Caco-2 (cell line): Measurements from ENCODE around the gene NR2C2. TPM values are rescaled to one million over a fixed set of nuclear protein-coding genes. Genes with fewer than 3 reads are reported as not detected.

Source experiments
- BruUV-seq: library from RNA; stranded (reverse); fragments of 400-500 nt; replicated peaks from 2 replicates; lab custom pipeline; 2021; lab: Mats Ljungman, UMichigan
- CTCF ChIA-PET: fragments of 300-600 bp; sonication (Branson Sonifier 250); formaldehyde crosslinking; loops from one replicate; lab custom pipeline; 2022; ENCODE audit warnings: antibody characterized with exemption; lab: Charles Lee
- POLR2A ChIA-PET: fragments of 300-600 bp; sonication (Branson Sonifier 250); formaldehyde crosslinking; loops from one replicate; lab custom pipeline; 2022; ENCODE audit warnings: antibody characterized with exemption; lab: Charles Lee
- DNase-seq, 2 experiments: peaks; one replicate each; pipeline versions ENCODE4 v3.0.0 to v3.0.0-alpha.2; 2020 to 2022
- H3K27me3 ChIP-seq: replicated peaks from 2 replicates; pipeline ENCODE4 v1.6.0; 2011; ENCODE audit warnings: low read length; ENCODE audit not compliant: control insufficient read depth, insufficient read depth
- H3K36me3 ChIP-seq: 2 replicates; pipeline ENCODE4 v1.5.1; 2011; ENCODE audit warnings: low read length; ENCODE audit not compliant: control insufficient read depth, insufficient read depth
- H3K4me1 ChIP-seq: fragments of 250-450 bp; sonication (Bioruptor Pico); 2 replicates; pipeline ENCODE4 v1.5.1; 2020; ENCODE audit warnings: mild to moderate bottlenecking
- H3K4me3 ChIP-seq: 2 replicates; pipeline ENCODE4 v1.5.1; 2011; ENCODE audit warnings: low read depth, mild to moderate bottlenecking, control low read depth, low read length
- H3K9me3 ChIP-seq: fragments of 250-450 bp; sonication (Bioruptor Pico); 2 replicates; pipeline ENCODE4 v1.5.1; 2020; ENCODE audit warnings: mild to moderate bottlenecking, moderate library complexity
- H3K27ac Mint-ChIP-seq: one replicate; pipeline ENCODE4 v1.8.0; 2022; ENCODE audit warnings: mixed read lengths; ENCODE audit not compliant: unreplicated experiment
- H3K27me3 Mint-ChIP-seq: one replicate; pipeline ENCODE4 v1.8.0; 2022; ENCODE audit warnings: mixed read lengths; ENCODE audit not compliant: insufficient read depth, unreplicated experiment
- H3K36me3 Mint-ChIP-seq: one replicate; pipeline ENCODE4 v1.8.0; 2022; ENCODE audit warnings: mild to moderate bottlenecking, mixed read lengths; ENCODE audit not compliant: insufficient read depth, unreplicated experiment
- H3K4me1 Mint-ChIP-seq: one replicate; pipeline ENCODE4 v1.8.0; 2022; ENCODE audit warnings: low read depth, mixed read lengths; ENCODE audit not compliant: unreplicated experiment
- H3K4me3 Mint-ChIP-seq: one replicate; pipeline ENCODE4 v1.8.0; 2022; ENCODE audit warnings: mild to moderate bottlenecking, moderate library complexity, mixed read lengths; ENCODE audit not compliant: unreplicated experiment
- H3K9me3 Mint-ChIP-seq: one replicate; pipeline ENCODE4 v1.8.0; 2022; ENCODE audit warnings: mixed read lengths; ENCODE audit not compliant: unreplicated experiment
- intact Hi-C: fragments of 100-400 bp; cut with micrococcal nuclease; formaldehyde crosslinking; loops from one replicate; pipeline ENCODE4 v1.10.0; 2022; ENCODE audit not compliant: unreplicated experiment
- total RNA-seq: library from RNA; stranded (reverse); gene quantifications from 2 replicates; pipeline ENCODE4 v1.2.3, GENCODE V29; 2022
- TF ChIP-seq, protein P1 (sequence below), 2 experiments: fragments of 200-600 bp in 1 of 2; IDR thresholded peaks; 1 replicate in 1 of 2; 2 replicates in 1 of 2; pipeline versions ENCODE4 v1.5.1 to v1.8.0; 2011 to 2022; ENCODE audit warnings: antibody characterized with exemption in 1 of 2, control low read depth in 1 of 2, inconsistent platforms in 1 of 2, low read depth in 1 of 2, low read length in 1 of 2, mild to moderate bottlenecking in 1 of 2, moderate library complexity in 1 of 2; ENCODE audit not compliant: insufficient read depth in 1 of 2, severe bottlenecking in 1 of 2, unreplicated experiment in 1 of 2

Gene NR2C2
- total RNA-seq, 1 experiment from 2014 or later, result 37.0 TPM

DNA sequence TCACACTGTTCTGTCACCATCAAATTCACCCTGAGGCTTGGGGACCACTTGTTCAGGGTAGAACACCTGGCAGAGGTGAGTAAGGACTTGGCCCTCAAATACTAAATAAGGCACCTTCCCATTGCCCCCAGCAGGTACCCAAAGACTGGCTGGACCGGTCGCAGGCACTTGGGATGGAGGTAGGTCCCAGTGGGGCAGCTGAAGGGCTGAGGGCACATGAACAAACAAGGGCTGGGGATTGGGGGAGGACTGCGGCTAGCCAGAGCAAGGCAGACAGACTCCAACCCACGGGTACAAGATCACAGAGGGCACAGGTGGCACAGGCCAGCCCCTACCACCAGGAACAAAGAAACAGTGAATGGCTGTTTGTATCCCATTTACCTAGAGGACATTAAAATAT, 115.9 kb downstream of the NR2C2 start:
- Histone ChIP-seq H3K4me1 (peaks cover 17% of the 10 kb centered on the region), H3K4me3 (no peak overlapping the region)
- CTCF ChIA-PET, result no interaction called here

DNA sequence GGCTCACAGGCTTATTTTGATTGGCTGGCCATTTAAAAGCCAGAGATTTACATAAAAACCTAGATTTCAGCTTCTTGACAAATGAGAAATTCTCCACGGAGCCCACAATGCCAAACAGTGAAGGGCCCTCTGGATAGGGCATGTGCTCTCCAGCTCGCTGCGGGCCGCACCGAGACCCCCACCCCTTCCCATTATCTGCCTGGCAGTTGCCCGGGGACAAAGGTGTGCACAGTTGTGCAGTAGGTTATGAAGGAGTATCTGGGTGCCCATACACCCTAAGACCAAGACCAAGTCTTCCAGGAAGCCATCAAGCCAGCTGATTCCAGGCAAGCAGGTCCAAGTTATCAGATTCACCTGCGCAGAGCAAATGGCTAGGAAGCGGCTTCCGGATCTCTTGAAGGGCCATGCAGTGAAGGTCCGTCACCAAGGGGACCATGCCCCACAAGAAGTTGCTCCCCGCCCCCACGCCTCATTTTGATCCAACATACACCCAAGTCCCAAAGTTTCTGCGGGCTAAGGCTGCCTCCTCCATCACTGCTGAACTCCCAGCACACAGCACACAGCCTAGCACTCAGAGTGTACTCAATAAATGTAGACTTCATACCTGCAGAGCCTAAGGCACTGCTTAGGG, 116.4 kb downstream of the NR2C2 start:
- intact Hi-C loops, result no loop called here
- H3K9me3 ChIP-seq, result no peaks in the 10 kb centered on the region
- Mint-ChIP-seq H3K27ac (peak overlapping the region; percentile 96), H3K9me3 (no peaks in the 10 kb centered on the region), H3K36me3 (peaks cover 47% of the 10 kb centered on the region), H3K4me1 (peaks cover 10% of the 10 kb centered on the region), H3K4me3 (peak overlapping the region; percentile 92), H3K27me3 (no peaks in the 10 kb centered on the region)
- no peak for DNase-seq
- ChIA-PET CTCF (interaction anchor here (1.0 kb wide), 1 partner anchor 142 kb away, joined by 3 read pairs; the partner anchor contains the start of gene CAPN7), POLR2A (no interaction called here)
- peak overlapping the region; percentile 90 for H3K4me3 ChIP-seq
- TF ChIP-seq, protein P1, sequence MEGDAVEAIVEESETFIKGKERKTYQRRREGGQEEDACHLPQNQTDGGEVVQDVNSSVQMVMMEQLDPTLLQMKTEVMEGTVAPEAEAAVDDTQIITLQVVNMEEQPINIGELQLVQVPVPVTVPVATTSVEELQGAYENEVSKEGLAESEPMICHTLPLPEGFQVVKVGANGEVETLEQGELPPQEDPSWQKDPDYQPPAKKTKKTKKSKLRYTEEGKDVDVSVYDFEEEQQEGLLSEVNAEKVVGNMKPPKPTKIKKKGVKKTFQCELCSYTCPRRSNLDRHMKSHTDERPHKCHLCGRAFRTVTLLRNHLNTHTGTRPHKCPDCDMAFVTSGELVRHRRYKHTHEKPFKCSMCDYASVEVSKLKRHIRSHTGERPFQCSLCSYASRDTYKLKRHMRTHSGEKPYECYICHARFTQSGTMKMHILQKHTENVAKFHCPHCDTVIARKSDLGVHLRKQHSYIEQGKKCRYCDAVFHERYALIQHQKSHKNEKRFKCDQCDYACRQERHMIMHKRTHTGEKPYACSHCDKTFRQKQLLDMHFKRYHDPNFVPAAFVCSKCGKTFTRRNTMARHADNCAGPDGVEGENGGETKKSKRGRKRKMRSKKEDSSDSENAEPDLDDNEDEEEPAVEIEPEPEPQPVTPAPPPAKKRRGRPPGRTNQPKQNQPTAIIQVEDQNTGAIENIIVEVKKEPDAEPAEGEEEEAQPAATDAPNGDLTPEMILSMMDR (IDR thresholded peaks at IDR 0.05; ENCODE audit: insufficient read depth in 1 of 2, low read depth in 1 of 2, low read length in 1 of 2, severe bottlenecking in 1 of 2, unreplicated experiment in 1 of 2), result no peak
- no peaks in the 10 kb centered on the region for H3K27me3 ChIP-seq
- no TSS peak for BruUV-seq
- peaks cover 17% of the 10 kb centered on the region for H3K4me1 ChIP-seq
- H3K36me3 ChIP-seq, result peaks cover 2% of the 10 kb centered on the region; the same call in 1 of the 2 replicates

More for the DNA sequence above, 115.9 kb downstream of the NR2C2 start:
- BruUV-seq, result no TSS peak
- no peak for DNase-seq
- POLR2A ChIA-PET, result no interaction called here
- H3K27me3 Mint-ChIP-seq, result no peaks in the 10 kb centered on the region
- no peaks in the 10 kb centered on the region for H3K9me3 Mint-ChIP-seq
- peaks cover 10% of the 10 kb centered on the region for H3K4me1 Mint-ChIP-seq
- H3K36me3 Mint-ChIP-seq, result peaks cover 53% of the 10 kb centered on the region
- peak overlapping the region; percentile 92 for H3K4me3 Mint-ChIP-seq
- TF ChIP-seq, protein P1 (IDR thresholded peaks at IDR 0.05; ENCODE audit: insufficient read depth in 1 of 2, low read depth in 1 of 2, low read length in 1 of 2, severe bottlenecking in 1 of 2, unreplicated experiment in 1 of 2), result no peak
- intact Hi-C loops, result no loop called here
- Histone ChIP-seq H3K27me3 (no peaks in the 10 kb centered on the region), H3K9me3 (no peaks in the 10 kb centered on the region), H3K36me3 (peaks cover 2% of the 10 kb centered on the region; the same call in 1 of the 2 replicates)
- H3K27ac Mint-ChIP-seq, result peak overlapping the region; percentile 70

DNA sequence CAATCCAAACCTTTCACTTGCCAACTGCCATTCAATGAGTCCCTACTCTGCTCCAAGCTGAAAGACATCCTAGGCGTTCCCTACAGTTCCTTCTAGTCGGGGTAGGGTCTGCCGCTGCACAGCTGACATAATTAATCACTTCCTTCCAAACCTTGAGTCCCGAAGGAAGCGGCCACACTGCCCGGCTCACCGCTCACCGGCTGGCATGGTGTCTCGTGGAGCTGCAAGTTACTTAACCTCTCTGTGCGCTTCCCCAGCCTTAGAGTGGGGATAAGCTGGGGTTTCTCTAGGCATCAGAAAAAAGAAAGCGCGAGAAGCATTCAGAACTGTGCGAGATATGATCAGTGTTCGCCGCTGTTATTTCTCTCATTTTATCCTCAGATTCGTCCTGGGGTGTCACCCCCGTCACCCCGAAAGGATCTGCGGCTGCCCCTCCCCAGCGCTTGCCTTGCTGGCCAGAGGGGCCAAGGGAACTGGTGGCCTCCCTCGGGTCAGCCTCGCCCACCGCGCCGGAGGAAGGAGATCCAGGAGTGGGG, 117.0 kb downstream of the NR2C2 start:
- Histone ChIP-seq H3K9me3 (no peaks in the 10 kb centered on the region), H3K27me3 (no peaks in the 10 kb centered on the region), H3K4me1 (peaks cover 17% of the 10 kb centered on the region), H3K4me3 (peak overlapping the region; percentile 90), H3K36me3 (no peaks in the 10 kb centered on the region; the same call in 1 of the 2 replicates)
- H3K27ac Mint-ChIP-seq, result peak overlapping the region; percentile 96
- peak overlapping the region; percentile 92 for H3K4me3 Mint-ChIP-seq
- peaks cover 41% of the 10 kb centered on the region for H3K36me3 Mint-ChIP-seq
- H3K27me3 Mint-ChIP-seq, result no peaks in the 10 kb centered on the region
- POLR2A ChIA-PET, result interaction anchor here (1.0 to 1.2 kb wide), 5 partner anchors 10 to 141 kb away, joined by 3 to 5 read pairs (median 3); partner anchors contain the start of genes CAPN7 and RBSN
- TF ChIP-seq, protein P1 (IDR thresholded peaks at IDR 0.05; ENCODE audit: insufficient read depth in 1 of 2, low read depth in 1 of 2, low read length in 1 of 2, severe bottlenecking in 1 of 2, unreplicated experiment in 1 of 2), result no peak
- no peak for DNase-seq
- CTCF ChIA-PET, result interaction anchor here (1.0 to 1.2 kb wide), 3 partner anchors 12 to 141 kb away, joined by 3 to 10 read pairs (median 4); partner anchors contain the start of gene CAPN7
- H3K9me3 Mint-ChIP-seq, result no peaks in the 10 kb centered on the region
- intact Hi-C loops, result no loop called here
- peaks cover 10% of the 10 kb centered on the region for H3K4me1 Mint-ChIP-seq
- TSS peak; percentile 42 for BruUV-seq
